GM12892 (cell line): ENCODE data around the gene PRKAG2.

Experiments used
- POLR2A ChIP-seq: IDR thresholded peaks from 2 replicates; pipeline ENCODE4 v1.6.1; 2011; ENCODE audit warnings: low read depth, low read length, control low read depth
- POLR2AphosphoS5 ChIP-seq: IDR thresholded peaks from 2 replicates; pipeline ENCODE4 v1.6.1; 2011; ENCODE audit warnings: low read depth, low read length, control low read depth

- no peak for TF ChIP-seq POLR2A
- TF ChIP-seq POLR2AphosphoS5, result no peak
These were observed 26.5 kb upstream of the PRKAG2 start for GRCh38 chr7:151903249-151904032.
